ENCODE data around the gene PLCH2.
"Not testable (repeated sequence)": the region's sequence is repeated elsewhere in the genome, so short reads cannot be mapped to it uniquely, and the experiment has no call there.

PLCH2 gene

DNA sequence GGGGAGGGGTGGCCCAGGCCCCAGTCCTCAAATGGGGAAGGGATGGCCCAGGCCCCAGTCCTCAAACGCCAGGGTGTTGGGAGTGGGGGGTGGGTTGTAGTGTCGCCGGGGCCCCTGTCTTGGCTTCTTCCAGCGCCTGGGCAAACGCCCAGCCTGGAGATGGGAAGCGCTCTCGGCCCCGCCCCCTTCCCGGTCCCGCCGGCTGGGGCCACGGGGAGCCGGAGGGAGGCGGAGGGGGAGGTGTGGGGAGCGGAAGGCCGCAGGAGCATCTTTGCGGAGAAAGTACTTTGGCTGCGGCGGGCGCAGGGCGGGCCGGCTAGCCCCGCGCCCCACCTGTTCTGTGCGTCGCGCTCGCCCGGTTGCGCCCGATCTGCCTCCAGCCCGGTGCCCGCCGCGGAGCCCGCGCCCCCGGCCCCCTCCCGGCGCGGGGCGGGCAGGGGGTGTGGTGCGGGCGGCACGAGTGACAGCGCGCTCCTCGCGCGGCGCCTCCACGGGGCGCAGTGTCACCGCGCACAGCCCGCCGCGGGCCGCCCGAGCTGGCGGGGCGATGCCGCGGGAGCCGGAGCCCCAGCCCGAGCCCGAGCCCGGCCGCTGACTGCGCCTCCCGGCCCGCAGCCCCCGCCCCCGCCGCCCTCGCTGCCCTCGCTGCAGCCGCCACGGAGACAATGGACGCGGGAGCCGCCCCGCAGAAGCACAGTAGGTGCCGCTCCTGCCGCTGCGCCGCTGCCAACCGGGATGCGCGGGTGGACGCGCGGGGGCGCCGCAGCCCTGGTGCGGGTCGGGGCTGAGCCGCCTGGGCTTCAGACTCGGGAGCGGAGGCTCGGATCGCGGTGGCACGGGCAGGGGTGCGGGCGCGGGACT, 32.6 kb upstream of the PLCH2 start:
- DNase-seq, result no peak

DNA sequence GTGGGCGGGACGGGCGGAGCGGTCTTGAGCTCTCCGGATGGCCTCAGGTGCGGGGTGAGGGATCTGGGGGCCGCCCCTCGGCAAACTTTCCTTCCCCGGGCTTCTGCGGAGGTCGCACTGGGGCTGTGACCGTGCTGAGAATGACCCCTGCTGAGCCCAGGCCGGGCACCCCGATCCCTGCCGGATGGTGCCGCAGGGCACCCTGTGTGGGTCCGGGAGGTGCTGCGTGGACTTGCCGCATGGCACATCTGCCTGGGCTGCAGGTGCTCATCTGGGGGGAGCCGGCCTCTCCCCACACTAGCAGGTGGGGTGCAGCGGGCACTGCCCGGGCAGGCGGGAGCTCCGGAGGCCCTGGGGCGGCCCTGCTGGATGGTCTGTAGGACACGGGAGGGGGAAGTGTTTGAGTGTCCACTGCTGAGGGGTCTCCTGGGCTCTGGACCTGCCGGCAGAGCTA, 31.9 kb upstream of the PLCH2 start:
- no peak for DNase-seq

- DNase-seq, result no peak
These were observed 30.8 kb upstream of the PLCH2 start for GRCh38 chr1:2445162-2445822.

DNA sequence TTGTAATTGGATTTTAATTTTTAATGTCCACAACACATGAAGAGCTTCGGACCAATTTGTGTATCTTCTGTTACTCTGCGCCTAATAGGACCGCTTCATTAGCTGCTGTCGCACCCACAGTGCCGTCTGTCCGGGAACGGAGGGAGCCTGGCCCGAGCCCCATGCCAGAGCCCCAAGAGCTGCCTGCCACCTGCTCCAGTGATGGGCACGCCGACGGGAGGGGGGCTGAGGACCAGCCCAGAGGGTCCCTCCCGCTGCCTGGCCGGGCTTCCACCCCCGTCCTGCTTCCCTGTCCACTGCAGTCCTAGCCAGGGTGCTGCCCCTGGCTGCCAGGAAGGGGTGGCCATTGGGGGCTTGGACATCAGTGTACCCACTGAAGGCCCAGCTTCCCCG, 30.3 kb upstream of the PLCH2 start:
- no peak for DNase-seq

- no peak for DNase-seq
These were observed 29.7 kb upstream of the PLCH2 start for GRCh38 chr1:2446394-2446793.

DNA sequence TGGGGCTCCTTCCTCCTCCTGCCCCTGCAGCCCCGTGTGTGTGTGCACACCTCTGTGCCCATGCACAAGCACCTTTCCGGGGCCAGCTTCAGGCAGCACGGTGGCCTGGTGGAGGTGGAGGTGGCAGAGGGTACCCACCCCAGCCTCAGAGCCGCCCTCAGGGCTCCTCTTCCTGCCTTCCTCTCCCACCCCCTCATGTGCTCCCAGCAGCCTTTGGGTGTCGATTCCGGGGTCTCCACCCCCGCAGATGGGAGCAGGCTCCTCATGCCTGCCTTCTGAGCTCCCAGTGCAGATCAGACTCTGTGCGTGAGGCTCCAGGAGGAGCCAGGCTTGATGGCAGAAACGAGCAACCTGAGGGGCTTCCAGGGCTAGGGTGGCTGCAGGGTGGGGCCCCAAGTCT, 29.2 kb upstream of the PLCH2 start:
- DNase-seq, result no peak

GRCh38 chr1:2447276-2448097, 28.6 kb upstream of the PLCH2 start:
- DNase-seq, result no peak

DNA sequence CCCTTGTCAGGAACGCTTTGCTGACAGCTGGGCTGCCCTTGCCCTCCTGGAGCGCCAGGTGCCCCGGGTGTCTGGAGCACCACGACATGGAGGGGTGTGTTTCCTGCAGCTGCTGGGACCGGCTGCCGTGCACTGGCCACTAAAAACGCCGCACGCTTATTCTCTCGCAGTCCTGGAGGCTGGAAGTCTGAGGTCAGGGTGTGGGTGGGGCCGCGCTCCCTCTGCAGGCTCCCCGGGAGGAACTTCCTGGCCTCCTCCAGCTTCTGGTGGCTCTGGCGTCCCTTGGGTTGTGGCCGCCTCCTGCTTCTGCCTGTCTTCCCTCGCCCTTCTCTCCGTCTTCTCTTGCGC, 28.0 kb upstream of the PLCH2 start:
- no peak for DNase-seq

DNA sequence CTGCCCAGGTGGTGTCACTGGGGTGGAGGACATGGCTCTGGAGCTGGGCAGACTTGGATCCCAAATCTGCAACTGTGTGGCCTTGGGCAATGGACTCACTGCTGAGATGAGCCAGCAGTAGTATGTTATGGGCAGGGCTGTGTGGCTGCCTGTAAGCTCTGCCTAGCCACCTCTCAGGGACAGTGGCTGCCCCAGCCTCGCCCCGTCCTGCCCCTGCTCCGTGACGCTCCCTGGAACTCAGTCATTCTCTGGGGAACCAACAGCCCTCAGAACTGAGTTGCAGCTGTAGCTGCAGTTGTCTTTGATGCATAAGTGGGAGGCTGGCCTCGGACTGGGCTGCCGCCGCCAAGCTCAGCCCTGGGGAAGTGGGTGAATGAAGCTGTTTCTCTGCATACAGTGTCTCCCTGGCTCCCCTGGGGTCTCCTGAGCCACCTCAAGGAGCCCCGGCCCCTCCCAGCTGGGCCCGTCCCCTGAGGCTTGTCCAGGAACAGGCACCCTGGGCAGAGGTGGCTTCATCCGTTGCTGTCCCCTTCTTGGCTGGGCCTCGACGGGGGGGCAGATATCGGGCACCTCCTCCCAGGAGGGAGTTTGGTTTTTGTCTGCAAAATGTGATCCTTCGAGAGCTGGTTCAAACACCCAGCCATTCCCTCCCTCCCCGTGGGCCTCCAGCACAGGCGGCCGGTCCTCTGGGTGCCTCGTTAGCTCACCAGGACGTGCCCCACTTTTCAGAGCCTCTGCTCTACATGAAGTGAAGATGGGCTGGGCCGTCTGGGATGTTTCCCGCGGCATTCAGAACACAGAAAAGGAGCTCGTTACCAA, 26.2 kb upstream of the PLCH2 start:
- no peak for DNase-seq

DNA sequence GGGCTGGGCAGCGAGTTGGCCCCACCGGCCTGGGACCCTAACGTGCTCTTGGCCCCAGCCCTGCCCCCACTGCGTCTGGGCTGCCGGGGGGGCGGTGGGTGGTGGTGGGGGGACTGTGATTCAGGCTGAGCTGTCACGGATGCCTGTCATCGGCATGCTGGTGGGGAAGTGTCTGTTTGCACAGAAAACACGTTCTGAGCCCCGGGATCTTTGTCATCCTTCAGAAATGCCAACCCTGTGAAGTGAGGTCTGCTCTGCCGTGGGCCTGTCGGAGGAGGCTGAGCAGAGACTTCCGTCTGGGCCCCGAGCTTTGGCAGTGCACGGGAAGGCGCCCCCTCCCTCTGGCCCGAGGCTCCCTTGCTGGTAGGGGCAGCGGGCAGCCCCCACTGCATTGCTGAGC, 24.3 kb upstream of the PLCH2 start:
- peak; percentile 97 for DNase-seq

DNA sequence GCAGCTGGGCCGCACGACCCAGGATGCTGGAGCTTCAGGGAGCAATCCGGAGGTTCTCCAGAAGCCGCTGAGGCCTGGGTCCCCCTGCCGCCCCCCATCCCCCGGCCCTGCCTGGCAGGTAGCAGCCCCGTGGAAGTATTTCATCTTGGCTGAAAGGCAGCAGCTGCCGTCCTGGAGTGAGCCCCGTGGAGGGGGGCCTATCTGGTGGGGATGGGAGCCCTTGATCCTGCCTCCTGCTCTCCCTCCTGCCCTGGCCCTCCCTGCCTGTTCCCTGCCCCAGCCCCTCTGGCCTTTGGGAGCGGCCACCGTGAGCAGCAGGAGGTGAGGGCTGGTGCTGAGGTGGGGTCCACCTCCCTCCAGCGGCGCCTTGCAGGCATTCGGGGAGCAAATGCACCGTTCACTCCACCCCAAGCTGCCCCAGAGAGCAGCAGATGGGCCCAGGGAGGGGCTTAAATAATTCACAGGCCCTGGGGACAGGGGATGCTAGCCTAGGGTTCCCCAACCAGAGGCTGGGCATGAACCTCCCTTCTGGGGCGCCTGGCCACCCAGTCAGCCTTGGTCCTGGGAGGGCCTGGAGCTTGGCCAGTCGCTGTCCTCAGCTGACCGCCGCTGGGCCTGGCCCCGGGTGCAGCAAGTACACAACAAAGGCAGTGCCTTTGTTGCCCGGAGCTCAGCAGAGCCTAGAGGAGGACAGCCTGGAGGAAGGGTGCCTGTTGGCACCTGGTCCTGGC, 23.7 kb upstream of the PLCH2 start:
- DNase-seq, result no peak

- DNase-seq, result no peak
These were observed 23.2 kb upstream of the PLCH2 start for GRCh38 chr1:2452932-2453315.

DNA sequence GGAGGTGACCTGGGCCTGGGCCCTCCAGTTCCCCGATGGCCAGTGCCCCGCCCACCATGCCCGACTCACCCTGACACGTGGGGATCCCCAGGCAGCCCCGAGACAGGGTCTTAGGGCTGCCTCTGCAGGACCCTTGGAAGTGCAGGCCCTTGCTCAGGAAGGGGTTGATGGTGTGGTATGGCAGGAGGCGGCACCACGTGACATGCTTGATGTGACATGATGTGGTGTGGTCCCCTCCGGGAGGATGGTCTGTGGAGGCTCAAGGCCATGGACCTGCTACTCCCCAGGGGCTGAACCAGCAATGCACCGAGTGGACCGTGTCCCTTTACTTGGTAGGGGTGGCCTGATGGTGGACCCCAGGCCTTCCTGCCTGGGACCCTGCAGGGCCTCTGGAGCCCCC, 21.9 kb upstream of the PLCH2 start:
- no peak for DNase-seq

- no peak for DNase-seq
These were observed 20.3 kb upstream of the PLCH2 start for GRCh38 chr1:2455757-2456156.

- DNase-seq, result no peak
These were observed 18.6 kb upstream of the PLCH2 start for GRCh38 chr1:2457444-2457843.

DNA sequence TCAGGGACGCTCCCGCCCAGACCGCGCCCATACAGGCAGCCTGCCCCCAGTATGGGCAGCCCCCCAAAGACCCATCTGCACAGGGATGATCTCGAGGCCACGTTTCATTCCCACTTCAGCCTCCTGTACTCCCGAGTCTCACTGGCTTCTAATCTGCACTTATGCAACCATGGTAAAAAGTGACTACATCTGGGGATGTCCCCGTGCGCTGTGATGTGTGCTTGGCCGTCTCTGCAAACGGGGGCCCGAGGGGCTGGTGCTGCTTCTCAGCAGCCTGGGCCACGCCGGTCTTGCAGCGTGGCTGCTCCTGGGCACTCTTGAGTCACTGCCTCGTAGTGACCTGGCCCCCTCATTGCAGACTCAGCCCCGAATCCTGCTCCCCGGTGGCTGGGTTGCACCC, 17.4 kb upstream of the PLCH2 start:
- DNase-seq, result no peak

GRCh38 chr1:2459102-2459753, 16.9 kb upstream of the PLCH2 start:
- not testable (repeated sequence) for DNase-seq

GRCh38 chr1:2459757-2460156, 16.3 kb upstream of the PLCH2 start:
- no peak for DNase-seq

- DNase-seq, result no peak
These were observed 15.9 kb upstream of the PLCH2 start for GRCh38 chr1:2460203-2460602.

- DNase-seq, result no peak
These were observed 14.9 kb upstream of the PLCH2 start for GRCh38 chr1:2460996-2461751.

GRCh38 chr1:2462819-2463218, 13.3 kb upstream of the PLCH2 start:
- no peak for DNase-seq
